GM23248 (cell line): ENCODE measurements around the gene CLEC18B. TPM values are rescaled to one million over a fixed set of nuclear protein-coding genes. Genes with fewer than 3 reads are reported as not detected.
"Not testable (repeated sequence)": the region's sequence is repeated elsewhere in the genome, so short reads cannot be mapped to it uniquely, and the experiment has no call there.

Experiments used
- DNase-seq: peaks from one replicate; pipeline ENCODE4 v3.0.0-alpha.2; 2015
- H2AFZ ChIP-seq: fragments of 200-600 bp; sonication (generic); 2 replicates; pipeline ENCODE4 v1.6.1; 2016; ENCODE audit warnings: antibody characterized with exemption
- H3F3A ChIP-seq: fragments of 200-600 bp; sonication (generic); 2 replicates; pipeline ENCODE4 v1.6.1; 2016; ENCODE audit warnings: mild to moderate bottlenecking, antibody characterized with exemption, mixed run types; ENCODE audit not compliant: insufficient read depth
- H3K27ac ChIP-seq: fragments of 200-600 bp; sonication (generic); 2 replicates; pipeline ENCODE4 v1.5.1; 2016; ENCODE audit warnings: mild to moderate bottlenecking
- H3K27me3 ChIP-seq: fragments of 200-600 bp; sonication (generic); replicated peaks from 2 replicates; pipeline ENCODE4 v1.6.1; 2016; ENCODE audit warnings: mild to moderate bottlenecking; ENCODE audit not compliant: insufficient read depth
- H3K36me3 ChIP-seq: fragments of 200-600 bp; sonication (generic); 2 replicates; pipeline ENCODE4 v1.6.1; 2016; ENCODE audit warnings: low read depth, mild to moderate bottlenecking
- H3K4me1 ChIP-seq: fragments of 200-600 bp; sonication (generic); 2 replicates; pipeline ENCODE4 v1.6.1; 2016; ENCODE audit warnings: mild to moderate bottlenecking; ENCODE audit not compliant: insufficient read depth
- H3K4me2 ChIP-seq: fragments of 200-600 bp; sonication (generic); one replicate; pipeline ENCODE4 v1.6.1; 2016; ENCODE audit warnings: mild to moderate bottlenecking; ENCODE audit not compliant: unreplicated experiment
- H3K4me3 ChIP-seq: fragments of 200-600 bp; sonication (generic); 2 replicates; pipeline ENCODE4 v1.5.1; 2016; ENCODE audit warnings: mild to moderate bottlenecking
- H3K79me2 ChIP-seq: fragments of 200-600 bp; sonication (generic); 2 replicates; pipeline ENCODE4 v1.6.1; 2016; ENCODE audit warnings: mild to moderate bottlenecking; ENCODE audit not compliant: insufficient read depth
- H3K9ac ChIP-seq: fragments of 200-600 bp; sonication (generic); 2 replicates; pipeline ENCODE4 v1.6.1; 2016; ENCODE audit warnings: mild to moderate bottlenecking
- H3K9me2 ChIP-seq: fragments of 200-600 bp; sonication (generic); 2 replicates; pipeline ENCODE4 v1.6.1; 2016; ENCODE audit warnings: mixed run types, mild to moderate bottlenecking, moderate library complexity; ENCODE audit not compliant: insufficient read depth
- H3K9me3 ChIP-seq: fragments of 200-600 bp; sonication (generic); one replicate; pipeline ENCODE4 v1.6.1; 2017; ENCODE audit warnings: low read depth
- H4K20me1 ChIP-seq: fragments of 200-600 bp; sonication (generic); 2 replicates; pipeline ENCODE4 v1.6.0; 2016; ENCODE audit not compliant: insufficient read depth
- EZH2 ChIP-seq: fragments of 200-600 bp; sonication (generic); IDR thresholded peaks from 2 replicates; pipeline ENCODE4 v1.6.1; 2018; ENCODE audit warnings: antibody characterized with exemption, mild to moderate bottlenecking; ENCODE audit not compliant: insufficient read depth, poor library complexity, severe bottlenecking
- EZH2phosphoT487 ChIP-seq: fragments of 200-600 bp; sonication (generic); IDR thresholded peaks from 2 replicates; pipeline ENCODE4 v1.6.1; 2018; ENCODE audit warnings: antibody characterized with exemption, moderate library complexity, mild to moderate bottlenecking, low read depth; ENCODE audit not compliant: insufficient read depth
- WGBS, 2 experiments: methylation state at CpG; one replicate each; pipeline ENCODE4 v1.1.6; 2015 to 2017; ENCODE audit warnings: low lambda C conversion rate in 2 of 2, low coverage in 1 of 2; ENCODE audit errors: missing lambda C conversion rate in 2 of 2; 5-methylcytosine and 5-hydroxymethylcytosine counted together
- in situ Hi-C: fragments of 300-500 bp; cut with MboI; formaldehyde crosslinking; loops from 2 replicates; pipeline ENCODE4 v1.15.0; 2020
- polyA plus RNA-seq: library from polyadenylated mRNA; unstranded; fragments of >200 nt; fragmentation: Nextera tagmentation; extraction: Ambion mirVana; gene quantifications from 2 replicates; pipeline ENCODE4 v1.2.1, GENCODE V29; 2016
- total RNA-seq: library from RNA; depleted of rRNA; stranded (reverse); fragments of >200 nt; shearing (Covaris generic); gene quantifications from 2 replicates; pipeline ENCODE4 v1.2.3, GENCODE V29; 2014

Gene CLEC18B
- total and polyA plus RNA-seq, 2 experiments from 2014 or later = 0.22 TPM; not detected in 1

- DNase-seq = no peak
- H3K4me3 ChIP-seq = no peak overlapping the region
- H4K20me1 ChIP-seq = no peaks in the 10 kb centered on the region
- 0 out of 2 replicates have a peak, but pooled peaks cover 7% of the 10 kb centered on the region for H3K36me3 ChIP-seq
- H3K9me3 ChIP-seq = no peaks in the 10 kb centered on the region
- 66 to 72% methylated on average over 7 of the region's 7 CpGs for WGBS, 2 experiments
- H3K4me2 ChIP-seq = no peak overlapping the region
- TF ChIP-seq EZH2 = no peak
- no peak for TF ChIP-seq EZH2phosphoT487
- H3F3A ChIP-seq = peaks cover 10% of the 10 kb centered on the region; the same call in 1 of the 2 replicates
- H3K27ac ChIP-seq = no peak overlapping the region
- H3K4me1 ChIP-seq = no peaks in the 10 kb centered on the region
- no peak overlapping the region for H2AFZ ChIP-seq
- H3K79me2 ChIP-seq = no peaks in the 10 kb centered on the region
- H3K9ac ChIP-seq = no peak overlapping the region
- no peaks in the 10 kb centered on the region for H3K27me3 ChIP-seq
- in situ Hi-C loops = no loop called here
- no peaks in the 10 kb centered on the region for H3K9me2 ChIP-seq
Observed at GRCh38 chr16:74439685-74440084, 18.4 kb upstream of the CLEC18B start.

DNA sequence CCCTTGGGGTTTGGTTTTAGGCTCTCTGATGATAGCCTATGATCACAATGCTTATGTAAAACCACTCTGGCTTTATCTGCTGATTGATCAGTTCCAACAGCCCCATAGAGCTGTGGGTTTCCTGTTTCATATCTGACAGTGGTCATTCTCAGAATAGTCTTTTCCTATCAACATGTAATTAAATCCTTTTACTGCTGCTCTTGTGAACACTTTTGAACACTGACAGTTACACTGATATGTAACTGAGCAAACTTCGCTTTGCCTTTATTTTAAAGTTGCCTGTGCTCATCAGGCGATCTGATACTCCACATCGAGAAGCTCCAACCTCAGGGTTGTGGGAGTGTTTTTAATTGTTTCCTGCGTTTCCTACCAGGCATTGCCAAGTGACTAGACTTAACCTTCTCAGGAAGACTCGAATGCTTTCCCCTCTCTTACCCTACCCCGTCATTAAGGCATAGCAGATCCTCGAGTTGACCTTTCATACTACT is 17.3 kb upstream of the CLEC18B start:
- TF ChIP-seq EZH2 = no peak
- 0 out of 2 replicates have a peak, but pooled peaks cover 7% of the 10 kb centered on the region for H3K36me3 ChIP-seq
- H3K4me1 ChIP-seq = no peaks in the 10 kb centered on the region
- peaks cover 10% of the 10 kb centered on the region; the same call in 1 of the 2 replicates for H3F3A ChIP-seq
- WGBS, 2 experiments = 77 to 80% methylated on average over 7 of the region's 7 CpGs
- H2AFZ ChIP-seq = no peak overlapping the region
- H3K79me2 ChIP-seq = no peaks in the 10 kb centered on the region
- no peaks in the 10 kb centered on the region for H3K27me3 ChIP-seq
- no peaks in the 10 kb centered on the region for H3K9me2 ChIP-seq
- no peaks in the 10 kb centered on the region for H3K9me3 ChIP-seq
- H3K27ac ChIP-seq = no peak overlapping the region
- in situ Hi-C loops = no loop called here
- no peak overlapping the region for H3K4me2 ChIP-seq
- no peak for DNase-seq
- H4K20me1 ChIP-seq = no peaks in the 10 kb centered on the region
- no peak overlapping the region for H3K9ac ChIP-seq
- no peak overlapping the region for H3K4me3 ChIP-seq

DNA sequence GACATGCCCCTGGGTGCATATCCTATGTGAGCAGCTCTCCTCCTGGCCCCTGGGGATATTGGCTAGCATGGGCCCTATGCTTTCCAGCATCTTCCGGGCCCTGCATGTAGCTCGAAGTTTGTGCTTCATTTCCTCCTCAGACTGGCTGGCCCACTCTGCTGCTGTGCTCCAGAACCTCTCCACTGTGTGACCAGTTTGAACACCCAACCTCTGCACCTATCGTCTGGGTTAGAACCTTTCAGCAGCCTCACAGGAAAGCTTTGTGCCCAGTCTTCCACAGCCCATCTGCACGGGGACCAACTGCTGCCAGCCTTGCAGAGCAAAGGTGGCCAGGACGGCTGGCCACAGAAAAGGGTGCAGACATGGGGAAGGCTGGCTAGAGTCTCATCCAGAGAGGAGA is 10.2 kb upstream of the CLEC18B start:
- H3K27ac ChIP-seq = no peak overlapping the region
- H3K4me1 ChIP-seq = no peaks in the 10 kb centered on the region
- H3K36me3 ChIP-seq = no peaks in the 10 kb centered on the region
- no peaks in the 10 kb centered on the region for H4K20me1 ChIP-seq
- no peak overlapping the region for H2AFZ ChIP-seq
- TF ChIP-seq EZH2phosphoT487 (no peak), EZH2 (no peak)
- no peak overlapping the region for H3K9ac ChIP-seq
- DNase-seq = no peak
- no peaks in the 10 kb centered on the region for H3K9me2 ChIP-seq
- H3K4me2 ChIP-seq = no peak overlapping the region
- no peaks in the 10 kb centered on the region for H3K79me2 ChIP-seq
- in situ Hi-C loops = no loop called here
- 81 to 83% methylated on average over 5 of the region's 5 CpGs for WGBS, 2 experiments
- no peak overlapping the region for H3K4me3 ChIP-seq
- peaks cover 10% of the 10 kb centered on the region; the same call in 1 of the 2 replicates for H3F3A ChIP-seq
- no peaks in the 10 kb centered on the region for H3K9me3 ChIP-seq
- no peaks in the 10 kb centered on the region for H3K27me3 ChIP-seq

DNA sequence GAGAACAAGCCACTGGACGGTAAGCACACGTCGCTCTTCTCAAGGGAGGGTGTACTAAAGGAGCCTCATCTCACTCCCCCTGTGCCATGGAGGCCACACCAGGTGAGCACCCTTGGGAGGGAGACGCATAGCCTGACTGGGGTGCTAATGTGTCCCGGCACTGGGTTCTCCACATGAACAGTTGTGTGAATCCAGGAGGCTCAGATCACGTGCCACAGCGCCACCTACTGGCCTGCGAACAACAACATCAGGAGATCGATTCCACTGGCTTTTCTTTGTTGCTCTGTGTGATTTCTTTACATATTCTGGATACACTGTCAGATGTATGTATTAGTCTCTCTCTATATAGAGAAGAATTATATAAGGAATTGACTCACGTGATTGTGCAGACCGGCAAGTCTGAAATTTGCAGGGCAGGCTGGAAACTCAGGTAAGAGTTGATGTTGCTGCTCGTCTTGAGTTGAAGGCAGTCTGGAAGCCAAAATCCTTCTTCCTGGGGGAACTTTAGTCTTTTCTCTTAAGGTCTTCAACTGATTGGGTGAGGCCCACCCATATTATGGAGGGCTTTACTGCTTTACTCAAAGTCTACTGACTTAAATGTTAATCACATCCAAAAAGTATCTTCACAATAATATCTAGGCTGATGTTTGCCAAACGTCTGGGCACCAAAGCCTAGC is 8.9 kb upstream of the CLEC18B start:
- H3K9ac ChIP-seq, H3K4me3 ChIP-seq, H3K4me1 ChIP-seq, in situ Hi-C loops, H3K4me2 ChIP-seq, H2AFZ ChIP-seq, H3F3A ChIP-seq, H4K20me1 ChIP-seq, H3K9me3 ChIP-seq, H3K27me3 ChIP-seq, H3K36me3 ChIP-seq, H3K9me2 ChIP-seq, H3K79me2 ChIP-seq, H3K27ac ChIP-seq: not testable (repeated sequence)
- DNase-seq = peak; percentile 52
- 31 to 37% methylated on average over 12 to 13 of the region's 13 CpGs for WGBS, 2 experiments

GRCh38 chr16:74428493-74428892 is 7.2 kb upstream of the CLEC18B start:
- H3K9me2 ChIP-seq, H3K4me2 ChIP-seq, H3K4me3 ChIP-seq, H3K36me3 ChIP-seq, H3K9me3 ChIP-seq, DNase-seq, H3K9ac ChIP-seq, H3K27ac ChIP-seq, in situ Hi-C loops, H3K79me2 ChIP-seq, H3K27me3 ChIP-seq, H4K20me1 ChIP-seq, H3K4me1 ChIP-seq, H2AFZ ChIP-seq, H3F3A ChIP-seq: not testable (repeated sequence)
- WGBS, 2 experiments = 59 to 75% methylated on average over 2 to 4 of the region's 8 CpGs

- H3K27ac ChIP-seq, H4K20me1 ChIP-seq, H3F3A ChIP-seq, H3K79me2 ChIP-seq, H3K4me2 ChIP-seq, H3K36me3 ChIP-seq, H3K4me3 ChIP-seq, DNase-seq, H3K9me3 ChIP-seq, H3K9me2 ChIP-seq, H3K9ac ChIP-seq, H3K4me1 ChIP-seq, in situ Hi-C loops, H2AFZ ChIP-seq, H3K27me3 ChIP-seq: not testable (repeated sequence)
- WGBS, 2 experiments = 35 to 45% methylated on average over 6 of the region's 6 CpGs
Observed at GRCh38 chr16:74425751-74426150, 4.5 kb upstream of the CLEC18B start.

- H3K9me2 ChIP-seq, H4K20me1 ChIP-seq, H3K27ac ChIP-seq, H3K4me3 ChIP-seq, H3K4me2 ChIP-seq, H3K9ac ChIP-seq, in situ Hi-C loops, H3F3A ChIP-seq, H2AFZ ChIP-seq, H3K79me2 ChIP-seq, H3K27me3 ChIP-seq, H3K4me1 ChIP-seq, H3K9me3 ChIP-seq, DNase-seq, H3K36me3 ChIP-seq: not testable (repeated sequence)
- 91 to 96% methylated on average over 4 of the region's 4 CpGs for WGBS, 2 experiments
Observed at GRCh38 chr16:74423721-74424120, 2.4 kb upstream of the CLEC18B start.
